HL-60 (cell line): ENCODE measurements around the gene RAG1.

Source experiments
- DNase-seq, 2 experiments: peaks; one replicate each; pipeline ENCODE4 v3.0.0-alpha.2; 2010 to 2020; ENCODE audit warnings: low read depth in 1 of 2, low spot score in 1 of 2
- H3K27ac ChIP-seq: fragments of 250-450 bp; sonication (Bioruptor Pico); replicated peaks from 2 replicates; pipeline ENCODE4 v1.5.1; 2020; ENCODE audit warnings: mild to moderate bottlenecking, moderate library complexity
- H3K27me3 ChIP-seq: fragments of 250-450 bp; sonication (Bioruptor Pico); 2 replicates; pipeline ENCODE4 v1.5.1; 2021; ENCODE audit warnings: mild to moderate bottlenecking, moderate library complexity; ENCODE audit not compliant: insufficient read depth, poor library complexity, severe bottlenecking
- H3K4me3 ChIP-seq: replicated peaks from 2 replicates; pipeline ENCODE4 v1.5.1; 2011; ENCODE audit warnings: mild to moderate bottlenecking, control low read depth, low read length; ENCODE audit not compliant: insufficient read depth
- GABPA ChIP-seq: IDR thresholded peaks from 2 replicates; pipeline ENCODE4 v1.6.1; 2012; ENCODE audit warnings: low read depth
- POLR2AphosphoS5 ChIP-seq: IDR thresholded peaks from 2 replicates; pipeline ENCODE4 v1.6.1; 2012; ENCODE audit warnings: low read depth
- SPI1 ChIP-seq: IDR thresholded peaks from 2 replicates; pipeline ENCODE4 v1.6.1; 2012; ENCODE audit warnings: low read depth, mild to moderate bottlenecking, borderline replicate concordance
- TF ChIP-seq, protein P1 (sequence below): IDR thresholded peaks from one replicate; pipeline ENCODE4 v1.5.1; 2011; ENCODE audit warnings: low read length, control low read depth, inconsistent platforms; ENCODE audit not compliant: insufficient read depth
- TF ChIP-seq, protein P2 (sequence below): IDR thresholded peaks from 2 replicates; pipeline ENCODE4 v1.6.1; 2012; ENCODE audit warnings: low read depth; ENCODE audit not compliant: insufficient replicate concordance

The RAG1 gene

DNA sequence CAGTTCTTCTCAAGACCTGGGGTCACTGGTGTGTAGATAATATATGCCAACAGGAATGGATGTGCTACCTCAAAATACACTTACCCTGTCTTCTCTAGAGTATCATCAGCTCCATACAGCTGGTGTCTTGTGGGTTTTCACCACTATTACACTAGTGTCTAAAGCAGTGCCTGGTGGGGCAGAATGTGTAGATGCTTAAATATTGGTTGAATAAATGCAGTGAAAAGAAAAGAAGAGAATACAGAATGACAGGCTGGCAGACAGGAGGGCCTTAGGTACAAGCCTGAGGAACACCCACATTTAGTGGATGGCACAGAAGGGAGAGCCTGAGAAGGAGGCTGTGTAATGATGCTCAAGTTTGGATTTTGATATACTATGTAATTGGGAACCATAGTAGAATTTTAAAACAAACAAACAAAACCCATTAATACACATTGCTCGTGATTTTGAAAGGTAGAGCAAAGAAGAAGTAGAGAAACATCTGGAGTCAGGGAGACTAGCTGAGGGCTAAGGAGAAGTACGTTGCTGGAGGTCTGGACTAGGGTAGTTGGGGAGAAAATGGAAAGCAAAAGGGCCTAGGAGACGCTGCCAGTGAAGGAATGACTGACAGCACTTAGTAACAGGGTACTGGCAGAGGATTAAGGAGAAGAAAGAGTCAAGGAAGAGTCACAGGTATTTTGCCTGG, 50.7 kb downstream of the RAG1 start:
- TF ChIP-seq, protein P1, sequence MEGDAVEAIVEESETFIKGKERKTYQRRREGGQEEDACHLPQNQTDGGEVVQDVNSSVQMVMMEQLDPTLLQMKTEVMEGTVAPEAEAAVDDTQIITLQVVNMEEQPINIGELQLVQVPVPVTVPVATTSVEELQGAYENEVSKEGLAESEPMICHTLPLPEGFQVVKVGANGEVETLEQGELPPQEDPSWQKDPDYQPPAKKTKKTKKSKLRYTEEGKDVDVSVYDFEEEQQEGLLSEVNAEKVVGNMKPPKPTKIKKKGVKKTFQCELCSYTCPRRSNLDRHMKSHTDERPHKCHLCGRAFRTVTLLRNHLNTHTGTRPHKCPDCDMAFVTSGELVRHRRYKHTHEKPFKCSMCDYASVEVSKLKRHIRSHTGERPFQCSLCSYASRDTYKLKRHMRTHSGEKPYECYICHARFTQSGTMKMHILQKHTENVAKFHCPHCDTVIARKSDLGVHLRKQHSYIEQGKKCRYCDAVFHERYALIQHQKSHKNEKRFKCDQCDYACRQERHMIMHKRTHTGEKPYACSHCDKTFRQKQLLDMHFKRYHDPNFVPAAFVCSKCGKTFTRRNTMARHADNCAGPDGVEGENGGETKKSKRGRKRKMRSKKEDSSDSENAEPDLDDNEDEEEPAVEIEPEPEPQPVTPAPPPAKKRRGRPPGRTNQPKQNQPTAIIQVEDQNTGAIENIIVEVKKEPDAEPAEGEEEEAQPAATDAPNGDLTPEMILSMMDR = no peak
- TF ChIP-seq, protein P2, sequence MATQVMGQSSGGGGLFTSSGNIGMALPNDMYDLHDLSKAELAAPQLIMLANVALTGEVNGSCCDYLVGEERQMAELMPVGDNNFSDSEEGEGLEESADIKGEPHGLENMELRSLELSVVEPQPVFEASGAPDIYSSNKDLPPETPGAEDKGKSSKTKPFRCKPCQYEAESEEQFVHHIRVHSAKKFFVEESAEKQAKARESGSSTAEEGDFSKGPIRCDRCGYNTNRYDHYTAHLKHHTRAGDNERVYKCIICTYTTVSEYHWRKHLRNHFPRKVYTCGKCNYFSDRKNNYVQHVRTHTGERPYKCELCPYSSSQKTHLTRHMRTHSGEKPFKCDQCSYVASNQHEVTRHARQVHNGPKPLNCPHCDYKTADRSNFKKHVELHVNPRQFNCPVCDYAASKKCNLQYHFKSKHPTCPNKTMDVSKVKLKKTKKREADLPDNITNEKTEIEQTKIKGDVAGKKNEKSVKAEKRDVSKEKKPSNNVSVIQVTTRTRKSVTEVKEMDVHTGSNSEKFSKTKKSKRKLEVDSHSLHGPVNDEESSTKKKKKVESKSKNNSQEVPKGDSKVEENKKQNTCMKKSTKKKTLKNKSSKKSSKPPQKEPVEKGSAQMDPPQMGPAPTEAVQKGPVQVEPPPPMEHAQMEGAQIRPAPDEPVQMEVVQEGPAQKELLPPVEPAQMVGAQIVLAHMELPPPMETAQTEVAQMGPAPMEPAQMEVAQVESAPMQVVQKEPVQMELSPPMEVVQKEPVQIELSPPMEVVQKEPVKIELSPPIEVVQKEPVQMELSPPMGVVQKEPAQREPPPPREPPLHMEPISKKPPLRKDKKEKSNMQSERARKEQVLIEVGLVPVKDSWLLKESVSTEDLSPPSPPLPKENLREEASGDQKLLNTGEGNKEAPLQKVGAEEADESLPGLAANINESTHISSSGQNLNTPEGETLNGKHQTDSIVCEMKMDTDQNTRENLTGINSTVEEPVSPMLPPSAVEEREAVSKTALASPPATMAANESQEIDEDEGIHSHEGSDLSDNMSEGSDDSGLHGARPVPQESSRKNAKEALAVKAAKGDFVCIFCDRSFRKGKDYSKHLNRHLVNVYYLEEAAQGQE = no peak
- TF ChIP-seq GABPA = no peak
- Histone ChIP-seq H3K27me3 (no peaks in the 10 kb centered on the region), H3K27ac (no peak overlapping the region), H3K4me3 (no peak overlapping the region)
- DNase-seq = no peak

- TF ChIP-seq, protein P2 = no peak
- TF ChIP-seq GABPA = no peak
- DNase-seq = no peak
- Histone ChIP-seq H3K27me3 (no peaks in the 10 kb centered on the region), H3K27ac (no peak overlapping the region), H3K4me3 (no peak overlapping the region)
Measured at GRCh38 chr11:36619502-36619901, 51.7 kb downstream of the RAG1 start.

DNA sequence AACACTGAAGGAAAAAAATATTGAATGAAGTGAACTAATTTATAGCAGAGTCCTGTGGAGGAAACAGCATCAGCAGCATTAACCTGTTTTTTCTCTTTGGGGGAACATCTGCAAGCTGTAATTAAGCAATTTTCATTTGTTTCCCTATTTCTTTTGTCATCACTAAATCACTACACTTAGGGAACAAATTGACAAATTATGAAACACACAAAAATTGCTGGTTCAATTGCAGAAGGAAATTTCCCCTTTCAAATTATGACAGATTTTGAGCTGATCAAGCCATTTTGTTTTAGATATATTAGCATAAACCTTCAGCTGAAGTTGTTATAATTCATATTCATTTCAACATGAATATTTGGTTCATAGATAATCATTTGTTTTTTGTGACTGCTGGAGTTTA, 52.4 kb downstream of the RAG1 start:
- TF ChIP-seq, protein P2 = no peak
- TF ChIP-seq GABPA (no peak), SPI1 (no peak), POLR2AphosphoS5 (no peak)
- TF ChIP-seq, protein P1 = no peak
- Histone ChIP-seq H3K27me3 (no peaks in the 10 kb centered on the region), H3K4me3 (no peak overlapping the region), H3K27ac (no peak overlapping the region)
- DNase-seq = no peak
